Skeletal muscle satellite cell (primary cell): Measurements from ENCODE around the gene AGFG2.

Experiments
- H3K27me3 ChIP-seq: 2 replicates; pipeline ENCODE4 v1.7.0; 2013; ENCODE audit warnings: low read length; ENCODE audit not compliant: control insufficient read depth, insufficient read depth
- H3K36me3 ChIP-seq: 2 replicates; pipeline ENCODE4 v1.7.0; 2013; ENCODE audit warnings: mild to moderate bottlenecking, control low read depth, low read length; ENCODE audit not compliant: insufficient read depth
- H3K4me1 ChIP-seq: 2 replicates; pipeline ENCODE4 v1.7.0; 2013; ENCODE audit warnings: low read length; ENCODE audit not compliant: control insufficient read depth, insufficient read depth
- H3K4me2 ChIP-seq: 2 replicates; pipeline ENCODE4 v1.7.0; 2013; ENCODE audit warnings: mild to moderate bottlenecking, low read length
- H3K4me3 ChIP-seq: 2 replicates; pipeline ENCODE4 v1.7.0; 2013; ENCODE audit warnings: low read length
- H3K9ac ChIP-seq: 2 replicates; pipeline ENCODE4 v1.7.0; 2013; ENCODE audit warnings: mild to moderate bottlenecking, low read depth, low read length, moderate library complexity
- H3K9me3 ChIP-seq: replicated peaks from 2 replicates; pipeline ENCODE4 v1.7.0; 2013; ENCODE audit warnings: mild to moderate bottlenecking, control low read depth, low read length

The AGFG2 gene

GRCh38 chr7:100576384-100576993 lies 37.5 kb downstream of the AGFG2 start:
- Histone ChIP-seq H3K9me3 (no peaks in the 10 kb centered on the region), H3K4me3 (no peak overlapping the region), H3K4me2 (no peak overlapping the region), H3K4me1 (no peaks in the 10 kb centered on the region), H3K36me3 (peaks cover 69% of the 10 kb centered on the region), H3K9ac (no peak overlapping the region), H3K27me3 (no peaks in the 10 kb centered on the region)

GRCh38 chr7:100577103-100577502 lies 38.1 kb downstream of the AGFG2 start:
- no peaks in the 10 kb centered on the region for H3K9me3 ChIP-seq
- H3K9ac ChIP-seq = no peak overlapping the region
- peaks cover 76% of the 10 kb centered on the region for H3K36me3 ChIP-seq
- H3K4me2 ChIP-seq = no peak overlapping the region
- H3K4me1 ChIP-seq = no peaks in the 10 kb centered on the region
- no peak overlapping the region for H3K4me3 ChIP-seq
- H3K27me3 ChIP-seq = no peaks in the 10 kb centered on the region

- no peaks in the 10 kb centered on the region for H3K9me3 ChIP-seq
- H3K4me3 ChIP-seq = no peak overlapping the region
- no peaks in the 10 kb centered on the region for H3K27me3 ChIP-seq
- H3K36me3 ChIP-seq = peaks cover 80% of the 10 kb centered on the region
- no peak overlapping the region for H3K4me2 ChIP-seq
- H3K4me1 ChIP-seq = no peaks in the 10 kb centered on the region
- no peak overlapping the region for H3K9ac ChIP-seq
Measured at GRCh38 chr7:100577507-100577906, 38.5 kb downstream of the AGFG2 start.

- no peak overlapping the region for H3K4me3 ChIP-seq
- H3K36me3 ChIP-seq = peaks cover 86% of the 10 kb centered on the region
- no peak overlapping the region for H3K4me2 ChIP-seq
- no peaks in the 10 kb centered on the region for H3K27me3 ChIP-seq
- no peak overlapping the region for H3K9ac ChIP-seq
- peaks cover 9% of the 10 kb centered on the region for H3K4me1 ChIP-seq
- no peaks in the 10 kb centered on the region for H3K9me3 ChIP-seq
Measured at GRCh38 chr7:100578246-100579183, 39.5 kb downstream of the AGFG2 start.

GRCh38 chr7:100580466-100581283 lies 41.7 kb downstream of the AGFG2 start:
- Histone ChIP-seq H3K9me3 (no peaks in the 10 kb centered on the region), H3K4me2 (no peak overlapping the region), H3K4me3 (no peak overlapping the region), H3K9ac (no peak overlapping the region), H3K4me1 (peaks cover 21% of the 10 kb centered on the region), H3K27me3 (no peaks in the 10 kb centered on the region), H3K36me3 (peaks cover 69% of the 10 kb centered on the region)

- peaks cover 56% of the 10 kb centered on the region for H3K36me3 ChIP-seq
- no peaks in the 10 kb centered on the region for H3K27me3 ChIP-seq
- H3K4me2 ChIP-seq = no peak overlapping the region
- no peak overlapping the region for H3K9ac ChIP-seq
- no peak overlapping the region for H3K4me3 ChIP-seq
- H3K9me3 ChIP-seq = no peaks in the 10 kb centered on the region
- H3K4me1 ChIP-seq = peaks cover 21% of the 10 kb centered on the region
Measured at GRCh38 chr7:100582041-100582579, 43.1 kb downstream of the AGFG2 start.

GRCh38 chr7:100582650-100583049 lies 43.6 kb downstream of the AGFG2 start:
- no peaks in the 10 kb centered on the region for H3K9me3 ChIP-seq
- peak overlapping the region; percentile 93 for H3K4me2 ChIP-seq
- H3K9ac ChIP-seq = peak overlapping the region; percentile 89
- peaks cover 21% of the 10 kb centered on the region for H3K4me1 ChIP-seq
- H3K27me3 ChIP-seq = no peaks in the 10 kb centered on the region
- H3K4me3 ChIP-seq = no peak overlapping the region
- peaks cover 51% of the 10 kb centered on the region for H3K36me3 ChIP-seq

DNA sequence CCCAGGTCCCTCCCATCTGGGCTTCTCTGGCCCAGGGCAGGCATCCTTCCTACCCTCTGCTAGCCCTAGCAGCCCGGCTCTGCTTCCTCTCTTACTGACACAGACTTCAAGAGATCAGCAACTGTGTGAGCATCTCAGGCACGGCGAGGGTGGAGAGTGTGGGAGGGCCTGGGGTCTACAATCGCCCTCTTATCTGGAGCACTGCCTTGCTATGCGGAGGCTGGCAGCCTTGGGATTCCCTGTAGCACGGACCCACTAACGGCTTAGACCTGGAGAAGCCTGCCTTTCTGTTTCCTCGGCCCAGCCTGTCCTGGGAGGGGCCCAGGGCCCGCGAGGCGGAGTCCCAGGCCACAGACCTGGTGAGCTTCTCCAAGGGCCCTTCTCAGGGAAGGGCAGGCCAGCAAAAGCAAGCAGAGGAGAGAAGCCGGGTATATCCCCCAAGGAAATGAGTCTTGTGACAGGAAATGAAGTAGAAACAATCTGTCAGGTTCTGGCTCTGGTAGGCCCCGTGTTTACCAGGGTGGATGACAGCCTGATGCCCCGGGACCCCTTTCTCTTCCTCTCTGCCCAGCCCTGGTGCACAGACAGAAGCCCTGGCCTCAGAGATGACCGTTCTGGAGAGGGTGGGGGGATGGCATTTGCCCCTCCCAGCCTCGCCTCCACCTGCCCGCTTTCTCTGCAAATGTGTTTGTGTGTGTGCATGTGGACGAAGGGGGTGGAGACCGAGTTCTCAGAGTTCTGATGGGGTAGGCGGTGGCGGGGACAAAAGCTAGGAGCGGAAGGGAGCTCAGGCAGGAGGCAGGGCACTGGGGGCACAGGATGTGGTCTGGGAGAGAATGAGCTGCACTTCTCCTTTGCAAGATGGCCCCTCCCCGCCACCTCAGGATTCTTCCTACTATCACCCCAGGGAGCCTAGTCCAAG lies 44.4 kb downstream of the AGFG2 start:
- H3K27me3 ChIP-seq = no peaks in the 10 kb centered on the region
- peak overlapping the region; percentile 89 for H3K9ac ChIP-seq
- H3K4me3 ChIP-seq = peak overlapping the region; percentile 97
- H3K4me2 ChIP-seq = peak overlapping the region; percentile 93
- peaks cover 44% of the 10 kb centered on the region for H3K36me3 ChIP-seq
- peaks cover 21% of the 10 kb centered on the region for H3K4me1 ChIP-seq
- H3K9me3 ChIP-seq = no peaks in the 10 kb centered on the region

DNA sequence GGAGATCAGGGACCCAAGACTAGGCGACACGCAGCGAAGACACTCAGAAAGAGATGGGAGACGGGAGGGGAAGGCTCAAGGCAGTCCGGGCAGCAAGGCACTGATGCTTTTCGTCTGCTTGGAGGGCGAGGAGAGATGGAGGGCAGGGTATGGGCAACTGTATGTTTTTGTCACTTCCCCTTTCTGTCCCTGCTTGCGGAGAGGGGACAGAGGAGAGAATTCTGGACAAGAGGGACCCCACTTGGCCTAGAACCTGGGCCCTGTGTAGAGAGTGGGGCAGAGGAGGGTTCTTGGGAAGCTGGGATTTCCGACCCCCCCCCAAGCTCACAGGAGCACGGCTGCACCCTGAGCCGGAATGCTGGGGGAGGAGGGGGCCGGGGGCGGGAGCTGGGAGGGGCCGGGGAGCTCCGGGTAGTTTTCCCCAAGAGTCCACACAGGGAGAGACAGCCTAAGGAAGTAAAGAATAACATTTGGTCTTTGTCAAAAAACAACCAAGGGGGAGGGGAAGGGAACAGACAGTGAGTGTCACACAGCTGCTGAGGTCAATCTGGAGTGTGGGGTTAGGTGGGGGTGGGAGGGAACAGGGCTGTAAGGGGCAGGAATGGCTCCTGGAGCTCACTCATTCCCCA lies 45.2 kb downstream of the AGFG2 start:
- peaks cover 21% of the 10 kb centered on the region for H3K4me1 ChIP-seq
- H3K4me3 ChIP-seq = peak overlapping the region; percentile 97
- H3K9me3 ChIP-seq = no peaks in the 10 kb centered on the region
- H3K9ac ChIP-seq = peak overlapping the region; percentile 96
- no peaks in the 10 kb centered on the region for H3K27me3 ChIP-seq
- H3K36me3 ChIP-seq = peaks cover 37% of the 10 kb centered on the region
- H3K4me2 ChIP-seq = peak overlapping the region; percentile 93
